Measurements from ENCODE around the gene PLEKHG4B.

DNA sequence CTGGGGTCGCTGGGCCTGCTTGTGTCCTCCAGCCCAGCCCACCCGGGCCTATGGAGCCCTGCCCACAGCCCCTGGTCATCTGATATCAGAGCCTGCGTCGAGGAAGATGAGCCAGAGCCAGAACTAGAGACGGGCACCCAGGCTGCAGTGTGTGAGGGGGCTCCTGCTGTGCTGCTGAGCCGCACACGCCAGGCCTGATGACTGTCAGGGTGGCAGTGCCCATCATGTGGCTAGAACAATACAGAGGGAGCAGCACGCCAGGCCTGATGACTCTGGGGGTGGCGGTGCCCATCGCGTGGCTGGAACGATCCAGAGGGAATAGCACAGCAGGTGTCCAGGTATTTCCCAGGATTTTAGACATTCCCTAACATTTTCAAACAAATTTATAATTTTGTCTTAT is 90.2 kb downstream of the PLEKHG4B start:
- TF ChIP-seq TCF12 (IDR thresholded peaks at IDR 0.05; ENCODE audit: low read depth) (no peak), FOXM1 (IDR thresholded peaks at IDR 0.05; ENCODE audit: borderline replicate concordance, low read depth) (no peak), YY1 (IDR thresholded peaks at IDR 0.05; ENCODE audit: low read depth) (no peak), EP300 (IDR thresholded peaks at IDR 0.05; ENCODE audit: borderline replicate concordance) (no peak), CEBPB (IDR thresholded peaks at IDR 0.05) (no peak), TEAD4 (IDR thresholded peaks at IDR 0.05) (no peak), TAF1 (IDR thresholded peaks at IDR 0.05; ENCODE audit: low read depth) (no peak), EGR1 (IDR thresholded peaks at IDR 0.05) (no peak), RAD21 (IDR thresholded peaks at IDR 0.05; ENCODE audit: low read depth) (no peak), CREB1 (IDR thresholded peaks at IDR 0.05; ENCODE audit: low read depth) (no peak)
- TF ChIP-seq, protein P1, sequence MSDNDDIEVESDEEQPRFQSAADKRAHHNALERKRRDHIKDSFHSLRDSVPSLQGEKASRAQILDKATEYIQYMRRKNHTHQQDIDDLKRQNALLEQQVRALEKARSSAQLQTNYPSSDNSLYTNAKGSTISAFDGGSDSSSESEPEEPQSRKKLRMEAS (IDR thresholded peaks at IDR 0.05), result no peak

Measured in Ishikawa (cell line).